HG03159 (cell line): ENCODE measurements around the gene AARSD1.
"Not testable (repeated sequence)": the region's sequence is repeated elsewhere in the genome, so short reads cannot be mapped to it uniquely, and the experiment has no call there.

ENCODE experiments used
- ATAC-seq: cut with Tn5 transposase; IDR thresholded peaks from one replicate; pipeline ENCODE4 v1.9.1; 2021; ENCODE audit warnings: mild to moderate bottlenecking, moderate library complexity; ENCODE audit not compliant: unreplicated experiment

AARSD1 gene

GRCh38 chr17:42920922-42921321, 43.3 kb downstream of the AARSD1 start:
- no peak for ATAC-seq

- ATAC-seq: no peak
These were observed 44.0 kb downstream of the AARSD1 start for GRCh38 chr17:42920106-42920900.

- ATAC-seq: not testable (repeated sequence)
These were observed 44.7 kb downstream of the AARSD1 start for GRCh38 chr17:42919522-42920077.

- ATAC-seq: no peak
These were observed 45.2 kb downstream of the AARSD1 start for GRCh38 chr17:42918902-42919521.

GRCh38 chr17:42917236-42917603, 47.0 kb downstream of the AARSD1 start:
- ATAC-seq: no peak

GRCh38 chr17:42916388-42917235, 47.6 kb downstream of the AARSD1 start:
- ATAC-seq: not testable (repeated sequence)

GRCh38 chr17:42915288-42915687, 49.0 kb downstream of the AARSD1 start:
- ATAC-seq: not testable (repeated sequence)

GRCh38 chr17:42913981-42914617, 50.2 kb downstream of the AARSD1 start:
- ATAC-seq: no peak

GRCh38 chr17:42913522-42913921, 50.7 kb downstream of the AARSD1 start:
- no peak for ATAC-seq

- ATAC-seq: no peak
These were observed 55.2 kb downstream of the AARSD1 start for GRCh38 chr17:42908872-42909700.

- no peak for ATAC-seq
These were observed 57.3 kb downstream of the AARSD1 start for GRCh38 chr17:42906772-42907446.

- ATAC-seq: no peak
These were observed 60.2 kb downstream of the AARSD1 start for GRCh38 chr17:42904110-42904469.

GRCh38 chr17:42901535-42902229, 62.6 kb downstream of the AARSD1 start:
- ATAC-seq: no peak
